ENCODE data around the gene TIAM2.

Gene TIAM2

DNA sequence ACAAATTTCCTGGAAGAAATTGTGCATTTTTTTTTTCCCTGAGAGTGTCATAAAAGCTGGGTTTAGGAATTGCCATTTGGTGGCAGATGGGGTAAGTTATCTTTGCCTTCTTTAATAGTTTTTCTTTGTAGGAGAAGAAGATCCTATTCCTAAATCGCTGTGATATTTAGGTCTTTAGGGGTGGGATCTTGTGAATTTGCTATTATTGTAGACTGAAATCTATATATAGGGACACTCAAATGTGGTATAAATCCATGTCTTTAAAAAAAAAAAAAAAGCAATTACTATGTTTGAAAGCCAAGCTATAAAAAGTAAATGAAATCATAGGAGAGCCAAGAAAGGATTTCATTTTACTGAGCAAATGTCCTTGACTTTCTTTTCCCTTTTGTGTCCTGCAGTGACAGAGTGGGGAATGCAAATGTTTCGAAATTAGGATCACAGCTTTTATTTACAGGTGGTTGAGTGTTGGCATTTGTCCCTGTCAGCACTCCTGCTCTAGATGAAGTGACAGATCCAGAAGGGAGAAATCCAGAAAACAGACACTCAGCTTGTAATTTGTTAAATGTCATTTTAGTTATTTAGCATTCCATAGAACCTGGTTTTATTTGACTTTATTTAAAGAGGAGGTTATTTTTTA is 29.4 kb downstream of the TIAM2 start:
- DNase-seq (ENCODE audit: low read depth) = no peak

DNA sequence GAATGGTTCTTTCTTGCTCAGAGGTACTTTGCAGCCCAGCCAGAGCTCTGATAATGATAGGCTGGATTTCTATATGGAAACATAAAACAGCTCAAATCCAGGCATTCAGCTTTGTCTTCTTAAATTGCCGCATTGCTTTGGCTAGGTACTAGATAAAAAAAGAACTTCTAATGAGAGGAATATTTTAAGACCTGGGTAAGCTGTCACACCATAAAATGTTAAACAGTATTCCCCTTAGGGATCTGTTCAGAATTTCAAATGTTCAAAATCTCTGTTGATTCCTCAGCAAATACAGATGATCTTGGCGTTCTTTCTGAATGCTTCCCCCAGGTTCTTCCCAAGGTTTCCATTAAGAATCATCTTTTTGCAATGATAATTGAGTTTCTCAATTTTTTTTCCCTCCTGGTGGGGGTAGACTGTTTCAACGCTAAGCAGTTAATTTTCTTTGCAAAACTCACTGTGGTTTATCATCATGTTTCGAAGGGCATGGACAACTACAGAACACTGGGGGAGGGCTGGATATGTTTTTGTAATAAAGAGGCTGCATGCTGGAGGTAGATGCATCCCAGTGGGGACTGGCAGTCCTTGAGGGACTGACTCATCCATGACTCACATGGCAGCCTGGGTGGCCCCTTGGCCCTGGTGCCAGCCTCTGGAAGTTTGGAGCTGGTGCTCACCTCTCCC is 31.0 kb downstream of the TIAM2 start:
- no peak for DNase-seq (ENCODE audit: low read depth)

DNA sequence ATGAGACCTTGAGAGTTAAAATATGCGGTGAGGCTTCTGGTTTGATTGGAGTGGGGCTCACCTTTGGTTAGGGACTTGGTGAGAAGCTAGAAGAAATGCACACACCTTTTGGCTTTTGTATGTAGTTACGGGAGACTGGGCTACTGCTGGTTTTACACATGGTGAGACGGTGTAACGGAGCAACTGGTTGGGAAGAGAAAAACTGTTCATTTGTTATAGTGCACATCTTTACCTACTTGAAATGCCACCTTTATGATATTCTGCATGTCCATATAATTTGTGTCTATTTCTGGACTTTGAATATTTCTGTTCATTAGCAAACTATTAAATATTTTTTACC is 31.6 kb downstream of the TIAM2 start:
- DNase-seq (ENCODE audit: low read depth) = no peak

DNA sequence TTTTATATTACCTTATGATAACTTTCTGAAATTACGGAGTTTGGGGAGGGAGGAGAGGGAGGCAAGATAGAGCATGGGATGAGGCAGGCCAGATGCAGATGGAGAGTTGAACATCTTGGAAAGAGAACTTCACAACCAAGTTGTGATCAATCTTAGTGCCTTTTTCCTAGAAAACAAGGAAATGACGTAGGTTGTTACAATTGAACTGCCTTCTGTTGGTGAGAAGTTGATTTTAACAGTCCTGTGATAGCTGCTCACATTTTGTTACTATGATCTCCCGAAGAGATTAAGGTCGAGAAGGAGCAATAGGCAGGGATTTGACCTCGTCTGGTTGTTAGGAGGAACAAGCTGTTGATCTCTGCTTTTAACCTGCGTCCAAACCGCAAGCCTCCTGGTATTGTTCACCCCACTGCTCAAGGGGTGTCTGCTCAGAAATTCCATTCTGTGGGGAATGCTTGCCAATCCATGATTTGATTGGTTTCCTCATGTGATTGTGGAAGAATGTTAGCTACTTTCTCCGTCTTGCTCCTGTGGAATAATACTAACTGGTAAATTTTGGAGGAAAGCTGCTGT is 35.1 kb downstream of the TIAM2 start:
- no peak for DNase-seq (ENCODE audit: low read depth)

DNA sequence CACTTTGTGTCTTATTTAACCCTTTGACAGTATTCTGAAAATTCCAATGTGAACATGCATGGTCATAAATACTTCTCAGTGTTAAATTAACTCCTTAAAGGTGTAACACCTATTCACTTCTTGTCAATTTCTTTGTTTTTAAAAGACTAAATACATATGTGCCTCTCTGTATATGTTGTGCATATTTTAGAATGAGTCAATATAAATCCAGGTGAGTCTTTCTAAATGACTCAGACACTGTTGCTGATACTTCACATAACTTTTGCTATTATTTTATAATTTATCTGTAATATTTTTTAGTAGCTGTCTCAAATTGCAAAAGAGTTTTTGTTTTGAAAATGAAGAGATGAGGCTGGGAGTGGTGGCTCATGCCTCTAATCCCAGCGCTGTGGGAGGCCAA is 36.0 kb downstream of the TIAM2 start:
- no peak for DNase-seq (ENCODE audit: low read depth)

DNA sequence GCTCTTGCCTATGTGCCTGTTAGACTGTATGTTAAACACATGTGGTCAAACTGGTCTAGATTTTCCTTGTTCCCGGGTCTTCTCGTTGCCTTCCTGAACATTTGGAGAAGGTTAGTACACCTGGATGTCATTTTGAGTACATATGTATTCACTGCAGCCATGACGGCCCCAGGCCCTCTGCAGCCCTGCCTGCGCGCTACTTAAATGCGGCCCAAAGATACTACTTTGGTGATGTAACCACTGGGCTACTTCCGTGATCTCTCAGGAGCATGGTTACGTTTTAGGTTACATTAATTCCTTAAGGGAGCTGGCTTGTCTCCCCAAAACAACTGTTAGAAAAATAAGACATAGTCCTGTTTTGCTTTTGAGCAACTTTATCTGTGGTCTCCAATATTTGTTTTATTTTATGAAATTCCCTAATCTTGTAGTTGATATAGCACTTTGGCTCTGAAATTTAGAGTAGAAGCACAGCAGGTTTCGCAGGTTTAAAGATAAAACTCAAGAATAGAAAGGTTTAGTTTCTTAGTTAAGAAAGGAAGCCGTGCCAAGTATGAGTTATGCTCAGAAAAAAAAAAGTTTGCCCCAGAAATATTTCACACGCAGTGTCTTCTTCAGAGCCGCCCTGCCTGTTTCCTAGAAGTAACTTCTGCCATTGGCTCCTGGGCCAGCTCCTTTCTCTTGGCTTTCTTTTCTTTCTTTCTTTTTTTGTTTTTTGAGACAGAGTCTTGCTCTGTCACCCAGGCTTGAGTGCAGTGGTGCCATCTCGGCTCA is 38.1 kb downstream of the TIAM2 start:
- DNase-seq (ENCODE audit: low read depth) = no peak

DNA sequence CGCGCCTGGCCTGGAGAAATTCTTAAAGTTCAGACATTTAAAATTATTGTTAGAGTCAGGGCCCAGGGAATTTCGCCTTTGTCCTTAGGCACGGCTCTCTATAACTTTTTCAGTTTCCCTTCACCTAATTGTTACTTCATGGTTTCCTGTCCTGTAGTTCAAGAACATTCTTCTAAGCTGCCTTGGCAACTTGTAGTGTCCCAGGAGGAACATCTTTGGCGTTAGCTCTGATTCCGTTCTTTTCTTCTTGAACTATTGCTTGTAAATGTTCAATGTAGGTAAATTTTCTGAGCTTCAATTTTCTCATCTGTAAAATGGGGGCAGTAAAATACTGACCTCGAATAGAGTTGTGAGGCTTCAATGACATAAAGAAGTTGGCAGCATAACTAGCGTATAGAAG is 41.8 kb downstream of the TIAM2 start:
- no peak for DNase-seq (ENCODE audit: low read depth)

DNA sequence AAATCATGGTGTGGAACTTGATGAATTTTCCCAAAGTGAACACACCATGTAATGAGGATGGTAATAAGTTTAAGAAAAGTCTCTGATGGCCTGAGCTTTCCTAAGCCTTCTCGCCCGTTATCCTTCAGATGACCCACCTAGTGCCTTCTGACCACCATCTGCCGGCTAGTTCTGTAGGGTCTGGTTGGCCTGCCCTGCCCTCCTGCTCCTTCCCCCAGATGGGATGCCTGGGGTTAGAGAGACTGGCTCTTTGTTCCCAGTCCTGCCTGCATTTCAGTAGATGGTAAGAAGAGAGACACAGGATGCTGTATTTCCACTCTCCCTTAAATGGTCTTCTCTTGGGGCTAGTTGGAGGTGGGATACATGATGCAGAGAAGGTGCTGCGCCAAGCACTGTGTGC is 43.0 kb downstream of the TIAM2 start:
- no peak for DNase-seq (ENCODE audit: low read depth)

DNA sequence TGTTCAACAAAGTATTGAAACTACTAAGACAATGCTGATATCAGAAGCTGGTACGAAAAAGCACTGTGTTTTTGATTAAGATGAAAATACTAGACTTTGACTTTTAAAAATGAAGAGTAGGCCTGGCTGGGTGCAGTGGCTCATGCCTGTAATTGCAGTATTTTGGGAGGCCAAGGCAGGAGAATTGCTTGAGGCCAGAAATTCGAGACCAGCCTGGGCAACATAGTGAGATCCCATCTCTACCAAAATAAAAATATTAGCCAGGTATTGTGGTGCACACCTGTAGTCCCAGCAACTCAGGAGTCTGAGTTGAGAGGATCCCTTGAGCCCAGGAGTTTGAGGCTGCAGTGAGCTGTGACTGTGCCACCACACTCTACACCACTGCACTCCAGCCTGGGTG is 43.4 kb downstream of the TIAM2 start:
- no peak for DNase-seq (ENCODE audit: low read depth)

DNA sequence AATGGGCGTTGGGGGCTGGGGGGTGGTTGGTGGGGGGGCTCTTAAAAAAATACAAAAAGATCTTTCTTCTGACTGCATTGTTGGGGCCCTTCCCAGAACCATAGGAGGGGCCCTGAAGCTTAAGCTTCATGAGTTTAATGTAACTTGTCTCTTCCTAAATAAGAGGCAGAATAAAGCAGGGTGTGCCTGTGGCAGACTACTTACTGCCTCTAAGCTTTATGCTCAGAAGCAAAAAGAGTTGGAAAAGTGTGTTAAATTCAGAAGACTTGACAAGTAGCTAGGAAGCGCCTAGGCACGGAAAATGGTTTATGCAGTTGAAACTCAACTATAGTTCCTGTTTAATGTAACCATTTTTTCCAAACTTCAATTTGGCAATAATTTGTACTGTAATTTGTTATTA is 44.5 kb downstream of the TIAM2 start:
- DNase-seq (ENCODE audit: low read depth) = no peak

DNA sequence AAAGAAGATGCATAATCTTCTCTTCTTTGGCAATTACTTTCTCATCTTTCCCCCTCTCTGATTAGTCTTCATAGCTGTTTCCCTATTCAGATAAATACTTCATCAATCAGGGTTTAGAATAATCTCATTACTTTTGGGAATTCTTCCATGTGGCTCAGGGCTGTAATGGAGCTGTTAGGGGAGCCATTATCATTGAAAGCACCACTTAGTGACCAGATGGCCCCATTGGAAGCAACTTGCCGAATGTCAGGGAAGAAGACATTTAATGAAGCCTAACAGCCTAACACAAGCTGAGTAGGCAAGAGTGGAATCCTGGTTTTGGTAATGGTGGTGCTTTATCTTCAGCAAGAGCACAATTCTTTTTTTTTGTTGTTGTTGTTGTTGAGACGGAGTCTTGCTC is 45.0 kb downstream of the TIAM2 start:
- DNase-seq (ENCODE audit: low read depth) = no peak

DNA sequence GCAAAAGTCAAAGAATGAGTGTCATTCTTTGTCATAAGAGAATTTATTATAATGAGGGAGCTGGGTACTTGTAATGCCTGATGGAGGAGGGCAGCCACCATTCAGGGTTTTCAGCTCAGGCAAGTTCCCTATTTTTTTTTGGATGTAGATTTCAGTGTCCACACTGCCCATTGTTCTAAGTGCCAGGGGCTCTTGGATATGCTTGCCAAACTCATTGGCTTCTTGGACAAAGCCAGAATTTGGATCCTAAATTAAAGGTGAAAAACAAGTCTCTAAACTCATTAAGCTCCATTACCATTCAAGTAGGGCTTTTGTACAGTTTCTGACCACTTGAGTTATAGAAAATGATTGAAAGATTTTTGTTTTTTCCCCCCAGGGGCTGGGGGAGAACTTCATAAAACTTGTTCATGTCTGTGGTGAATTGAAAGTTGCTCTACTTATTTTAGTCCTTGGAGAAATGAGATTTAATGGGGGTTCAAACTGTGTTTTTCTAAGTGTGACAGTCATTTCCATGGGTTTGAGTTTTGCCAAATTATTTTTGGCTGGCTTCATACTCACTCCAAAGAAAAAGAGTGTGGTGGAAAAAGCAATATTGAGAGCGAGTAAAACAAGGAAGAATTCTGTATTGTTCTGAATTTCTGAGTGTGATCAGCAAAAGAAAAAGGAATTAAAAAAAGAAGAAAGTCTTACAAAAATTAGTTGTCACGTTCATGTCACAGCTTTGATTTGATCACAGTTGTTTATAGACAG is 46.0 kb downstream of the TIAM2 start:
- DNase-seq (ENCODE audit: low read depth) = no peak

DNA sequence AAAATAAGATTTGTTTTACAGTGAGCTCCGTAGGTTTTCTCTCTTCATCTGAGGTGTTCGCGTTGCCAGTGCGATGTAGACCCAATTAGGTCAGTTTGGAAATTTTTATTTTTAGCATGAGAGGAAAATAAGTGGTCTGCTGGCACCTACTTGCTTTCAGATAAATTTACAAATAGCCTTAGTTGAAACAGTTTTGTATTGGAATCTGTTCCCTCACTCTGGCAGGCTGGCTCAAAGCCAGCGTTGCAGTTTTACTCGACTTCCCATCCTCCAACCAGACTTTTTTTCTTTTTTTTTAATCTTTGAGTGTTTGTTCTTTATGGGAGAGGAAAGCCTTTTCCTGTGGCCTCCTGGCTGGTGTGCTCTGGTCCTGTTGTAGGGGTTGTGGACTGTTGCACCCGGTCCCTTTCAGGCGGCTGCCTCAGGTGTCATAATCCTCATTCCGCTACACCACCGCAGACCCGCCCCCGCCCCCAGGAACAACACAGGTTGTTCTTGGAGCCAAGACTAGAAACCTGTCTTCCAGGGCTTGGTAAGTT is 46.7 kb downstream of the TIAM2 start:
- no peak for DNase-seq (ENCODE audit: low read depth)

DNA sequence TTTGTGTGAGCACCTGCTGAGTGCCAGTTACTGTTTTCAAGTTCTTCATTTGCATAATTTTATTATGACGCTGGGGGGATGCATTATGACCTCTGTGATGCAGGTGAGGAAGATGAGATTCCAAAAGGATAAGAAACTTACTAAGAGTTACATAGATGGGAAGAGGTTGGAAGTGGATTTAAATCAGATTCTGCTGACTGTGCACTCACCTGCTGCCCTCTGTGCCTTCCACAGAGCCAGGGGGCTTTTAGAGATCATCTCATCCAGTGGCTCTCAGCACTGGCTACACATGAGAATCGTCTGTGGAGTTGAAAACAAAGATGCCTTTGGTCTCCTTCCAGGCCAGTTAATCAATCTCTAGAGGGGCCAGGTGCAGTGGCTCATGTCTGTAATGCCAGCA is 47.9 kb downstream of the TIAM2 start:
- no peak for DNase-seq (ENCODE audit: low read depth)

DNA sequence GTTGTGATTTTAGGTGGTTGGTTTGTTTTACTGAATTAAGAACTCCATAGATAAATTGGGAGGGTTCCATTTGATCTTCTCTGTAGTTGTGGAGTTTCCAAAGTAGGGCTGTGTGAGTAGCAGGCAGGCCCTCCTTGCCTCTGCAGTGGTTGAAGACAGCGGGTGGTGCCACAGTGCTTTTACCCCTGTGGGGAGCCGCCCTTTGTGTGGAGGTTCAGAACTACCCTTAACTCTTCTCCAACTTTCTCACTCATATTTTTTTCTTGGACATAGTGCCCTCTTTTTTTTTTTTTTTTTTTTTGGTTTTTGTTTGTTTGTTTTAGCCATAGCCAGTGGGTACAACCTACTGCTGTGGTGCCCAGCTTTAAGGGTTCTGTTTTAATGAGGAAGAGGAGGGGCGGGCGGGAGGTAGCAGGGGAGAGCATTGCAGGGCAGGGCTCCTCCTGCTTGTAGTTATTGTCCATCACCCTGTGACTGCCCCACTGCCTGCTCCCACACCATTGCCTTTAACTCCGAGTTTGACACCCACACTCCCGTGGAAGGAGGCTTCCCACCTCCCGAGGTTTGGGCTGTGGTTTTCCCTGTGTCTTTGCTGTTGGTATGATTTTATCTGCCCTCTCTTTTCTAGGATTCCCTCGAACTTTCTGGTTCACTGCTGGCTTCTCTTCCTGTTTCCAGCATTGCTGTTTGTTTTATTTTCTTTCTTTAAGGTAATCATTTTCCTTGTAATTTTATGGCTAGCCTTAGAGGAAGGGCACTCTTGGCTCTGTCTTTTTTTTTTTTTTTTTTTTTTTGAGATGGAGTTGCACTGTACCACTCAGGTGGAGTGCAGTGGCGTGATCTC is 50.7 kb downstream of the TIAM2 start:
- DNase-seq (ENCODE audit: low read depth) = no peak

DNA sequence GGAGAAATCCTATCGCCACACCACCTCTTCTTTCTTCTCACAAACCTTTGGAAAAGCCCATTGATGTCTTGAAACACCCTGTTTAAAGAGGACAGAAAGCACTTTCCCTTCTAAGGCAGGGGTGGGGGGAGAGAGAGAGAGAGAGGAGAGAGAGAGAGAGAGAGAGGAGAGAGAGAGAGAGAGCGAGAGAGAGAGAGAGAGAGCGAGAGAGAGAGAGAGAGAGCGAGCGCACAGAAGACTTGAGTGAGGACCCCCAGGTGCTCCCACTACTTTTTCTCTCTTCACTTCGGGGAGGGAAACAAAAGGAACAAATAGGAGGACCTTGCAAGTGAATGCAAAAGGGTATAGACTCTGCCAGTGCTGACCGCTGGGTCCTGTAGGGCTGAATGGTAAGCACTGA is 52.4 kb downstream of the TIAM2 start:
- DNase-seq (ENCODE audit: low read depth) = no peak

DNA sequence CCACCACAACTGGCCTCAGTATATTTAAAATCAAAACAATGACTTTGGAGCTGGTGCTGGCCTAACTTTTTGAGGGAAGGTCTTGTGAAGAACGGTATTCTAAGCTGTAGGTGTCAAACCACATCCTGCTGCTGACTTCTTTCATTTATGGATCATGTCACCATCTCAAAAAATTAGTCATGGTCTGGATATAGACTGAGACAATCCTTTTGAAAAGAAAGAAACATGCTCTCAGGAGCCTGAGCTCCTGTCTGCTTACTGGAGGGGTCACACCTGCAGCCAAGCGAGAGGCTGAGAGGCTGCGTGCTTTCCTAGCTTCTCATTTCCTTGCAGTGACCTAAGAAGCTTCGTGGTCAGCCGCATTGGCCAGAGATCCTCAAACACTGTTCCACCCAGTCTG is 55.2 kb downstream of the TIAM2 start:
- peak; percentile 5 for DNase-seq (ENCODE audit: low read depth)

DNA sequence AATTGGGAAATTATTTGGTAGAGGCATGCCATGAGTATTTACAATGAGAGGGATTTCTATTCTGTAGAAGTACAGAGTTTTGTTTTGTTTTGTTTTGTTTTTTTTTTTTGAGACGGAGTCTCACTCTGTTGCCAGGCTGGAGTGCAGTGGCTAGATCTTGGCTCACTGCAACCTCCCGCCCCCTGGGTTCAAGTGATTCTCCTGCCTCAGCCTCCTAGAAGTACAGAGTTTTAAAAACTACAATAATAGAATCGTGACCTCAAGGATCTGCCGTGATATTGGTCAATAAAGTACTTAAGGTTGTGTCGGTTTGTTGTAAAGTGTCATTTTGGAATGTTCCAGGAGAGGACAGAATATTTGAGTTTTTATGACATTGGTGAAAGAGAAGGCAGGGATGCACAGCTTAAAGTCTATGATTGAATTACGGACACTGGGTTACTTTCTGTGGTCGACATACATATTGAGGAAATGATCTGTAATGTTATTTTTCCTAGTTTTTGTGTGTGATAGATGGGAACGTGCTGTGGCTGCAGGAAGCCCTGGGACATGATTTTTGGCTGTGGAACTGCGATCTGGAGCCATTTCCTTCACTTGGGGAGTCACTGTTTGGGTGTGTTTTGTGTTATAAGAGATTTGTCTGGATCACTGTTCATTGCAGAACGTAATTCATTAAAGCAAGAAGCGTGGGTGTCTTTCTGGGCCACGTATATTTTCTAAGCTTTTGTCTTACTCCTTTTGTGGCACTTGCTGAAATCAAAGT is 59.6 kb downstream of the TIAM2 start:
- DNase-seq (ENCODE audit: low read depth) = no peak

DNA sequence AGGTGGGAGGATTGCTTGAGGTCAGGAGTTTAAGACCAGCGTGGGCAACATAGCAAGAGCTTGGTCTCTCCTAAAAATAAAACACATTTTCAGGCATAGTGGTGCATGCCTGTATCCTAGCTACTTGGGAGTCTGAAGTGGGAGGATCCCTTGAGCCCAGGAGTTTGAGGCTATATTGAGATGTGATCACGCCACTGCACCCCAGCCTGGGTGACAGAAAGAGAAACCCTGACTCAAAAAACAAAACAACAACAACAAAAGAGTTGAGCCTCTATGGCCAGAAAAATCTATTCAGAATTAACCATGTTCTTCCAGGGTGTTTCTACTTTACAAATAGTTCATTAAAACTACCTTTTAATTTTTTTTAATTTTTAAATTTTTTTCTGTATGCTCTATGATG is 60.6 kb downstream of the TIAM2 start:
- DNase-seq (ENCODE audit: low read depth) = no peak

DNA sequence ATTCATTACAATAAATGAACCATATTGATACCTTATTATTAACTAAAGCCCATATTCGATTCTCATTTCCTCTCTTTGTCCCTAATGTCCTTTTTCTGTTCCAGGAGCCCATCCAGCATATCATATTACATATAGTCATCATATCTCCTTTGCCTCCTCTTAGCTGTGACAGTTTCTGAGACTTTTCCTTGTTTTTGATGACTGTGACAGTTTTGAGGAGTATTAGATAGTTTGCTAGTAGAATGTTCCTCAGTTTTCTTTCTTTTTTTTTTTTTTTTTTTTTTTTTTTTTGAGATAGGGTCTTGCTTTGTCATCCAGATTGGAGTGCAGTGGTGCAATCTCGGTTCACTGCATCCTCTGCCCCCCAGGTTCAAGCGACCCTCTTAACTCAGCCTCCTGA is 61.6 kb downstream of the TIAM2 start:
- no peak for DNase-seq (ENCODE audit: low read depth)

DNA sequence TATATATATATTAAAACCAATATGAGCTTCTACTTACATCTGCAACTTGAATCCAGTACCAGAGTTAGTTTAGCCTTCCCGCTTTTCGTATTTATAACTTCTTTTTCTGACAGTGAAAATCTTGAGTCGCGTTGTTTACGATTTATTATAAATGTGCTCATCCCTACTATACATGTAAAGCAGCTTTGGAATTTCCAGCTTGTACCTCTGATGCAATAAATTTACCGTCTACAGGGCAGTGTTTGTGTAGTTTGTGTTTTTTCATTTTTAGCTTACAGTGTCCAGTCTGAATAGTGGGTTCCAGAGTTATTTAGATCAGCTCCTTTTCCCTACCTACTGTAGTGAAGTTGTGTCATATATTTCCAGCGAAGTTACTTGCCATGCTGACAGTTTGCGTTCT is 66.3 kb downstream of the TIAM2 start:
- DNase-seq (ENCODE audit: low read depth) = no peak

Data from activated gamma-delta T cell treated with anti-CD3 and anti-CD28 coated beads, Interleukin-2, amount 50 U/mL, for 16 hours (primary cell).